ENCODE measurements around the gene AGBL4. TPM values are rescaled to one million over a fixed set of nuclear protein-coding genes. Genes with fewer than 3 reads are reported as not detected.

Gene AGBL4
- total RNA-seq, 3 donors from 2014 or later: 0.46 to 0.57 TPM; not detected in 1

GRCh38 chr1:48858200-48858920, 1165.4 kb downstream of the AGBL4 start:
- no peaks in the 10 kb centered on the region for H3K4me1 ChIP-seq (ENCODE audit: low read depth)
- TF ChIP-seq CTCF (IDR thresholded peaks at IDR 0.05): no peak

GRCh38 chr1:48853006-48853405, 1170.7 kb downstream of the AGBL4 start:
- no peak for TF ChIP-seq CTCF (IDR thresholded peaks at IDR 0.05)
- no peak for DNase-seq
- intact Hi-C loops (cut with DNase I, micrococcal nuclease): no loop called here
- ATAC-seq: no peak
- no peaks in the 10 kb centered on the region for H3K4me1 ChIP-seq (ENCODE audit: low read depth)
- no peaks in the 10 kb centered on the region for H3K9me3 ChIP-seq
- H3K4me3 ChIP-seq: no peak overlapping the region
- no peaks in the 10 kb centered on the region for H3K36me3 ChIP-seq (ENCODE audit: low read depth)

More at GRCh38 chr1:48858200-48858920, 1165.4 kb downstream of the AGBL4 start:
- intact Hi-C loops (cut with DNase I, micrococcal nuclease): no loop called here
- H3K36me3 ChIP-seq (ENCODE audit: low read depth): no peaks in the 10 kb centered on the region
- ATAC-seq: no peak
- H3K4me3 ChIP-seq: no peak overlapping the region
- no peak for DNase-seq
- H3K9me3 ChIP-seq: no peaks in the 10 kb centered on the region

GRCh38 chr1:48851638-48852037, 1172.1 kb downstream of the AGBL4 start:
- Histone ChIP-seq H3K36me3 (ENCODE audit: low read depth) (no peaks in the 10 kb centered on the region), H3K4me1 (ENCODE audit: low read depth) (no peaks in the 10 kb centered on the region), H3K4me3 (no peak overlapping the region), H3K9me3 (no peaks in the 10 kb centered on the region)
- intact Hi-C loops (cut with DNase I, micrococcal nuclease): no loop called here
- TF ChIP-seq CTCF (IDR thresholded peaks at IDR 0.05): no peak
- ATAC-seq (no peak), DNase-seq (no peak)

GRCh38 chr1:48848035-48848434, 1175.7 kb downstream of the AGBL4 start:
- no peaks in the 10 kb centered on the region for H3K9me3 ChIP-seq
- intact Hi-C loops (cut with DNase I, micrococcal nuclease): no loop called here
- H3K4me1 ChIP-seq (ENCODE audit: low read depth): no peaks in the 10 kb centered on the region
- no peak overlapping the region for H3K4me3 ChIP-seq
- no peak for ATAC-seq
- no peak for DNase-seq
- no peak for TF ChIP-seq CTCF (IDR thresholded peaks at IDR 0.05)
- no peaks in the 10 kb centered on the region for H3K36me3 ChIP-seq (ENCODE audit: low read depth)

- Histone ChIP-seq H3K9me3 (no peaks in the 10 kb centered on the region), H3K36me3 (ENCODE audit: low read depth) (no peaks in the 10 kb centered on the region), H3K4me3 (no peak overlapping the region), H3K4me1 (ENCODE audit: low read depth) (no peaks in the 10 kb centered on the region)
- DNase-seq: no peak
- no peak for TF ChIP-seq CTCF (IDR thresholded peaks at IDR 0.05)
- ATAC-seq: no peak
- intact Hi-C loops (cut with DNase I, micrococcal nuclease): no loop called here
These were observed 1177.3 kb downstream of the AGBL4 start for GRCh38 chr1:48846441-48846840.
